Measurements from ENCODE around the gene ADAM11. TPM values are rescaled to one million over a fixed set of nuclear protein-coding genes. Genes with fewer than 3 reads are reported as not detected.

The ADAM11 gene
- total and polyA plus RNA-seq, 7 donors: under 0.01 to 3.3 (median 2.5) TPM; not detected in 1

GRCh38 chr17:44786551-44787081 is 27.8 kb downstream of the ADAM11 start:
- 65 to 67% methylated on average over 16 of the region's 16 CpGs for WGBS, 2 donors
- no peaks in the 10 kb centered on the region for H3K9me3 ChIP-seq
- no peak overlapping the region for H3K4me3 ChIP-seq
- TF ChIP-seq EP300 (IDR thresholded peaks at IDR 0.05) (no peak), POLR2AphosphoS5 (IDR thresholded peaks at IDR 0.05) (peak in 2 of 4 donors; percentile 39 to 51), CTCF (IDR thresholded peaks at IDR 0.05) (no peak), POLR2A (IDR thresholded peaks at IDR 0.05) (no peak)
- H3K4me1 ChIP-seq: peaks cover 0 to 48% (median 42%) of the 10 kb centered on the region in 4 donors
- peak overlapping the region; percentile 8 to 81 (median 74) for H3K27ac ChIP-seq
- intact Hi-C loops (cut with DNase I): no loop called here
- DNase-seq: no peak
- H3K27me3 ChIP-seq: no peaks in the 10 kb centered on the region
- H3K36me3 ChIP-seq: no peaks in the 10 kb centered on the region

GRCh38 chr17:44787271-44787940 is 28.6 kb downstream of the ADAM11 start:
- H3K27ac ChIP-seq: peak overlapping the region; percentile 8 to 81 (median 74)
- no peak for DNase-seq
- no peak overlapping the region for H3K4me3 ChIP-seq
- no peaks in the 10 kb centered on the region for H3K9me3 ChIP-seq
- peaks cover 0 to 46% (median 34%) of the 10 kb centered on the region in 4 donors for H3K4me1 ChIP-seq
- TF ChIP-seq EP300 (IDR thresholded peaks at IDR 0.05) (no peak), CTCF (IDR thresholded peaks at IDR 0.05) (no peak), POLR2A (IDR thresholded peaks at IDR 0.05) (no peak), POLR2AphosphoS5 (IDR thresholded peaks at IDR 0.05) (peak in 2 of 4 donors; percentile 11)
- no peaks in the 10 kb centered on the region for H3K27me3 ChIP-seq
- WGBS, 2 donors: 68 to 82% methylated on average over 15 of the region's 15 CpGs
- no peaks in the 10 kb centered on the region for H3K36me3 ChIP-seq
- intact Hi-C loops (cut with DNase I): no loop called here

DNA sequence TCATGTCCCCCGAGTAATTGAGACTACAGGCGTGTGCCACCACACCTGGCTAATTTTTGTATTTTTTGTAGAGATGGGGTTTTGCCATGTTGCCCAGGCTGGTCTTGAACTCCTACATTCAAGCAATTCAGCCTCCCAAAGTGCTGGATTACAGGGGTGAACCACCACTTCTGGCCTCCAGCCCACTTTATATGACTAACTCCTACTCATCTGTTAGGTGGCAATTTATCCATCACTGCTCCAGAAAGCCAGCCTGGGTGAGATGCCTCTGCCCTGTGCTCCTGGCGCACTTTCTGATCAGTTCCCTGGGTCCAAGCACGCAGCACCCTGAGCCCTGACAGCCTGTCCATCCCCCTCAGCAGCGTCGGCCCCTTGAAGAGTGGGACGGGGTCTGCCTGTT is 29.4 kb downstream of the ADAM11 start:
- H3K27me3 ChIP-seq: no peaks in the 10 kb centered on the region
- 81 to 87% methylated on average over 7 of the region's 7 CpGs for WGBS, 2 donors
- H3K27ac ChIP-seq: peak overlapping the region in 3 of 4 donors; percentile 73 to 81 (median 74)
- intact Hi-C loops (cut with DNase I): no loop called here
- H3K4me3 ChIP-seq: no peak overlapping the region
- H3K36me3 ChIP-seq: no peaks in the 10 kb centered on the region
- TF ChIP-seq EP300 (IDR thresholded peaks at IDR 0.05): no peak
- no peak for TF ChIP-seq POLR2A (IDR thresholded peaks at IDR 0.05)
- peak in 2 of 4 donors; percentile 23 to 31 for TF ChIP-seq POLR2AphosphoS5 (IDR thresholded peaks at IDR 0.05)
- H3K9me3 ChIP-seq: no peaks in the 10 kb centered on the region
- DNase-seq: no peak
- peaks cover 0 to 44% (median 32%) of the 10 kb centered on the region in 4 donors for H3K4me1 ChIP-seq

DNA sequence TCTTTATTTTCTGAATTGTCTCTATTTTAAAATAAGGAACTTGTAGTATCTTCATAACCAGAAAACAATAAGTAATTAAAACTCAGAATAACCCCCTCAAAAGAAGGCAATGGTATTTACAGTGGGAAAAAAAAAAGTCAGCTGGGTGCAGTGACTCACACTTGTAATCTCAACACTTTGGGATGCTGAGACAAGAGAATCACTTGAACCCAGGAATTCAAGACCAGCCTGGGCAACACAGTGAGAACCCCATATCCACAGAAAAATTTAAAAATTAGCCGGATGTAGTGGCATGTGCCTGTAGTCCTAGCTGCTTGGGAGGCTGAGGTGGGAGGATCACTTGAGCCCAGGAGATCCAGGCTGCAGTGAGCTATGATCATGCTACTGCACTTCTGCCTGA is 33.5 kb downstream of the ADAM11 start:
- no peaks in the 10 kb centered on the region for H3K27me3 ChIP-seq
- intact Hi-C loops (cut with DNase I): no loop called here
- DNase-seq: no peak
- H3K9me3 ChIP-seq: no peaks in the 10 kb centered on the region
- H3K4me1 ChIP-seq: peaks cover 0 to 58% (median 54%) of the 10 kb centered on the region in 4 donors
- peak overlapping the region in 3 of 4 donors; percentile 18 to 98 (median 47) for H3K27ac ChIP-seq
- H3K4me3 ChIP-seq: no peak overlapping the region
- TF ChIP-seq EP300 (IDR thresholded peaks at IDR 0.05): no peak
- no peak for TF ChIP-seq POLR2A (IDR thresholded peaks at IDR 0.05)
- 98 to 100% methylated on average over 1 of the region's 1 CpG for WGBS, 2 donors
- H3K36me3 ChIP-seq: no peaks in the 10 kb centered on the region

- DNase-seq: peak; percentile 64
- intact Hi-C loops (cut with DNase I): no loop called here
- peak overlapping the region in 1 of 4 donors; percentile 3 for H3K4me3 ChIP-seq
- H3K36me3 ChIP-seq: no peaks in the 10 kb centered on the region
- no peaks in the 10 kb centered on the region for H3K27me3 ChIP-seq
- no peaks in the 10 kb centered on the region for H3K9me3 ChIP-seq
- WGBS, 2 donors: 84 to 88% methylated on average over 18 of the region's 18 CpGs
- peak overlapping the region; percentile 85 to 99 (median 96) for H3K27ac ChIP-seq
- H3K4me1 ChIP-seq: peaks cover 0 to 64% (median 60%) of the 10 kb centered on the region in 4 donors
- peak in 2 of 4 donors; percentile 41 to 50 for TF ChIP-seq POLR2AphosphoS5 (IDR thresholded peaks at IDR 0.05)
- TF ChIP-seq EP300 (IDR thresholded peaks at IDR 0.05): no peak
Measured at GRCh38 chr17:44793885-44794842, 35.4 kb downstream of the ADAM11 start.
